Measurements from ENCODE around the gene NDE1.

GRCh38 chr16:15621889-15622288, 28.2 kb upstream of the NDE1 start:
- TF ChIP-seq, protein P1, sequence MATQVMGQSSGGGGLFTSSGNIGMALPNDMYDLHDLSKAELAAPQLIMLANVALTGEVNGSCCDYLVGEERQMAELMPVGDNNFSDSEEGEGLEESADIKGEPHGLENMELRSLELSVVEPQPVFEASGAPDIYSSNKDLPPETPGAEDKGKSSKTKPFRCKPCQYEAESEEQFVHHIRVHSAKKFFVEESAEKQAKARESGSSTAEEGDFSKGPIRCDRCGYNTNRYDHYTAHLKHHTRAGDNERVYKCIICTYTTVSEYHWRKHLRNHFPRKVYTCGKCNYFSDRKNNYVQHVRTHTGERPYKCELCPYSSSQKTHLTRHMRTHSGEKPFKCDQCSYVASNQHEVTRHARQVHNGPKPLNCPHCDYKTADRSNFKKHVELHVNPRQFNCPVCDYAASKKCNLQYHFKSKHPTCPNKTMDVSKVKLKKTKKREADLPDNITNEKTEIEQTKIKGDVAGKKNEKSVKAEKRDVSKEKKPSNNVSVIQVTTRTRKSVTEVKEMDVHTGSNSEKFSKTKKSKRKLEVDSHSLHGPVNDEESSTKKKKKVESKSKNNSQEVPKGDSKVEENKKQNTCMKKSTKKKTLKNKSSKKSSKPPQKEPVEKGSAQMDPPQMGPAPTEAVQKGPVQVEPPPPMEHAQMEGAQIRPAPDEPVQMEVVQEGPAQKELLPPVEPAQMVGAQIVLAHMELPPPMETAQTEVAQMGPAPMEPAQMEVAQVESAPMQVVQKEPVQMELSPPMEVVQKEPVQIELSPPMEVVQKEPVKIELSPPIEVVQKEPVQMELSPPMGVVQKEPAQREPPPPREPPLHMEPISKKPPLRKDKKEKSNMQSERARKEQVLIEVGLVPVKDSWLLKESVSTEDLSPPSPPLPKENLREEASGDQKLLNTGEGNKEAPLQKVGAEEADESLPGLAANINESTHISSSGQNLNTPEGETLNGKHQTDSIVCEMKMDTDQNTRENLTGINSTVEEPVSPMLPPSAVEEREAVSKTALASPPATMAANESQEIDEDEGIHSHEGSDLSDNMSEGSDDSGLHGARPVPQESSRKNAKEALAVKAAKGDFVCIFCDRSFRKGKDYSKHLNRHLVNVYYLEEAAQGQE (IDR thresholded peaks at IDR 0.05; ENCODE audit: low read depth) = no peak
- TF ChIP-seq CEBPB (IDR thresholded peaks at IDR 0.05) (no peak), YY1 (IDR thresholded peaks at IDR 0.05; ENCODE audit: low read depth) (no peak), TAF1 (IDR thresholded peaks at IDR 0.05; ENCODE audit: low read depth) (no peak), EP300 (IDR thresholded peaks at IDR 0.05; ENCODE audit: borderline replicate concordance) (no peak), EGR1 (IDR thresholded peaks at IDR 0.05) (no peak), ZBTB7A (IDR thresholded peaks at IDR 0.05; ENCODE audit: low read depth) (no peak), RAD21 (IDR thresholded peaks at IDR 0.05; ENCODE audit: low read depth) (no peak), TEAD4 (IDR thresholded peaks at IDR 0.05) (no peak), CREB1 (IDR thresholded peaks at IDR 0.05; ENCODE audit: low read depth) (no peak), NFIC (IDR thresholded peaks at IDR 0.05) (no peak), TCF12 (IDR thresholded peaks at IDR 0.05; ENCODE audit: low read depth) (no peak)
- TF ChIP-seq, protein P2, sequence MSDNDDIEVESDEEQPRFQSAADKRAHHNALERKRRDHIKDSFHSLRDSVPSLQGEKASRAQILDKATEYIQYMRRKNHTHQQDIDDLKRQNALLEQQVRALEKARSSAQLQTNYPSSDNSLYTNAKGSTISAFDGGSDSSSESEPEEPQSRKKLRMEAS (IDR thresholded peaks at IDR 0.05) = no peak
- TF ChIP-seq, protein P3, sequence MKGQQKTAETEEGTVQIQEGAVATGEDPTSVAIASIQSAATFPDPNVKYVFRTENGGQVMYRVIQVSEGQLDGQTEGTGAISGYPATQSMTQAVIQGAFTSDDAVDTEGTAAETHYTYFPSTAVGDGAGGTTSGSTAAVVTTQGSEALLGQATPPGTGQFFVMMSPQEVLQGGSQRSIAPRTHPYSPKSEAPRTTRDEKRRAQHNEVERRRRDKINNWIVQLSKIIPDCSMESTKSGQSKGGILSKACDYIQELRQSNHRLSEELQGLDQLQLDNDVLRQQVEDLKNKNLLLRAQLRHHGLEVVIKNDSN (IDR thresholded peaks at IDR 0.05) = no peak
